B cell (primary cell): Measurements from ENCODE around the gene BRPF3. TPM values are rescaled to one million over a fixed set of nuclear protein-coding genes. Genes with fewer than 3 reads are reported as not detected.

ENCODE experiments used
- ATAC-seq: fragments of 200-7000 bp; cut with Tn5 transposase; one replicate; pipeline ENCODE4 v1.10.0; 2021; ENCODE audit warnings: low read depth, mild to moderate bottlenecking, moderate number of reproducible peaks, moderate library complexity
- CTCF ChIA-PET: fragments of 350-600 bp; sonication (Branson Sonifier 250); formaldehyde crosslinking; loops from one replicate; lab custom pipeline; 2021; ENCODE audit warnings: antibody characterized with exemption, inconsistent platforms; lab: Charles Lee
- POLR2A ChIA-PET: fragments of 350-600 bp; sonication (Branson Sonifier 250); formaldehyde crosslinking; loops from one replicate; lab custom pipeline; 2021; ENCODE audit warnings: antibody characterized with exemption; lab: Charles Lee
- DNase-seq: peaks from one replicate; pipeline ENCODE4 v3.0.0; 2013
- H2AFZ ChIP-seq: 2 replicates; pipeline ENCODE4 v1.6.1; 2012; ENCODE audit warnings: mild to moderate bottlenecking, low read depth, low read length; ENCODE audit not compliant: insufficient read depth, poor library complexity, severe bottlenecking
- H3K27ac ChIP-seq, 2 donors: 1 replicate in 1 of 2; 2 replicates in 1 of 2; pipeline ENCODE4 v1.5.1; 2012 to 2013; ENCODE audit warnings: low read length in 2 of 2, mild to moderate bottlenecking in 2 of 2, moderate library complexity in 1 of 2
- H3K27me3 ChIP-seq, 4 experiments: fragments of 200-600 bp in 1 of 4; sonication (generic) in 1 of 4; replicated peaks in 1 of 4; 1 replicate in 2 of 4; 2 replicates in 2 of 4; pipeline versions ENCODE4 v1.6.1 to v1.7.0; 2013 to 2016; ENCODE audit warnings: low read length in 3 of 4, mild to moderate bottlenecking in 2 of 4, mixed read lengths in 1 of 4, moderate library complexity in 1 of 4; ENCODE audit not compliant: insufficient read depth in 4 of 4, control insufficient read depth in 3 of 4; ENCODE audit errors: control extremely low read depth in 1 of 4
- H3K36me3 ChIP-seq, 2 experiments: replicated peaks in 1 of 2; 1 replicate in 1 of 2; 2 replicates in 1 of 2; pipeline versions ENCODE4 v1.6.1 to v1.7.1; 2013; ENCODE audit warnings: low read length in 1 of 2; ENCODE audit not compliant: insufficient read depth in 2 of 2, control insufficient read depth in 1 of 2; ENCODE audit errors: control extremely low read depth in 1 of 2, extremely low read depth in 1 of 2
- H3K4me1 ChIP-seq, 2 donors: fragments of 200-600 bp in 1 of 2; sonication (generic) in 1 of 2; 1 replicate in 1 of 2; 2 replicates in 1 of 2; pipeline versions ENCODE4 v1.5.1 to v1.6.1; 2013 to 2017; ENCODE audit warnings: low read length in 2 of 2; ENCODE audit not compliant: control insufficient read depth in 2 of 2, insufficient read depth in 2 of 2
- H3K4me2 ChIP-seq: replicated peaks from 2 replicates; pipeline ENCODE3; 2012; ENCODE audit warnings: mild to moderate bottlenecking, low read depth, low read length; ENCODE audit not compliant: poor library complexity, severe bottlenecking
- H3K4me3 ChIP-seq, 5 experiments: fragments of 200-600 bp in 1 of 5; sonication (generic) in 1 of 5; 1 replicate in 3 of 5; 2 replicates in 2 of 5; pipeline versions ENCODE4 v1.5.1 to v1.7.0; 2011 to 2016; ENCODE audit warnings: low read length in 4 of 5, mild to moderate bottlenecking in 4 of 5, low read depth in 2 of 5, control low read depth in 1 of 5, moderate library complexity in 1 of 5; ENCODE audit not compliant: insufficient read depth in 1 of 5; ENCODE audit errors: control extremely low read depth in 1 of 5, extremely low read depth in 1 of 5
- H3K79me2 ChIP-seq: fragments of 200-600 bp; sonication (generic); one replicate; pipeline ENCODE4 v1.6.0; 2016; ENCODE audit warnings: low read length; ENCODE audit not compliant: control insufficient read depth, insufficient read depth
- H3K9ac ChIP-seq: fragments of 200-600 bp; sonication (generic); 2 replicates; pipeline ENCODE4 v1.6.1; 2017; ENCODE audit warnings: mild to moderate bottlenecking, low read length, moderate library complexity
- H3K9me3 ChIP-seq, 3 donors: one replicate each; pipeline versions ENCODE4 v1.6.1 to v1.7.1; 2013; ENCODE audit warnings: low read length in 2 of 3; ENCODE audit not compliant: control insufficient read depth in 2 of 3, insufficient read depth in 1 of 3; ENCODE audit errors: control extremely low read depth in 1 of 3
- H4K20me1 ChIP-seq: 2 replicates; pipeline ENCODE4 v1.6.0; 2012; ENCODE audit warnings: mild to moderate bottlenecking, low read length; ENCODE audit not compliant: insufficient read depth, control insufficient read depth, poor library complexity, severe bottlenecking
- H3K27ac Mint-ChIP-seq: one replicate; pipeline ENCODE4 v1.8.0; 2021; ENCODE audit warnings: mixed read lengths
- H3K27me3 Mint-ChIP-seq: one replicate; pipeline ENCODE4 v1.8.0; 2021; ENCODE audit warnings: mixed read lengths
- H3K4me1 Mint-ChIP-seq: one replicate; pipeline ENCODE4 v1.8.0; 2021; ENCODE audit warnings: mixed read lengths
- H3K4me3 Mint-ChIP-seq: one replicate; pipeline ENCODE4 v1.8.0; 2021; ENCODE audit warnings: mixed read lengths
- H3K9me3 Mint-ChIP-seq: one replicate; pipeline ENCODE4 v1.8.0; 2022; ENCODE audit warnings: mixed read lengths; ENCODE audit not compliant: insufficient read depth
- CTCF ChIP-seq: fragments of 200-600 bp; IDR thresholded peaks from one replicate; pipeline ENCODE4 v1.8.0; 2022; ENCODE audit warnings: antibody characterized with exemption, mild to moderate bottlenecking
- EZH2 ChIP-seq: IDR thresholded peaks from 2 replicates; pipeline ENCODE4 v1.6.1; 2012; ENCODE audit warnings: borderline replicate concordance, low read depth, mild to moderate bottlenecking, moderate library complexity, low read length; ENCODE audit not compliant: insufficient read depth, poor library complexity, severe bottlenecking
- WGBS: methylation state at CpG from one replicate; pipeline ENCODE4 v1.1.5; 2013; ENCODE audit warnings: missing lambda C conversion rate; ENCODE audit not compliant: insufficient coverage; 5-methylcytosine and 5-hydroxymethylcytosine counted together
- intact Hi-C: fragments of 100-400 bp; cut with micrococcal nuclease; formaldehyde crosslinking; loops from one replicate; pipeline ENCODE4 v1.10.0; 2022
- polyA plus RNA-seq: library from polyadenylated mRNA; depleted of rRNA; stranded (reverse); fragments of >200 nt; gene quantifications from 2 replicates; pipeline ENCODE4 v1.2.3, GENCODE V29; 2012
- total RNA-seq, 2 donors: library from RNA; stranded (reverse); fragments of 120-200 nt in 1 of 2; gene quantifications; 1 replicate in 1 of 2; 2 replicates in 1 of 2; pipeline versions ENCODE4 v1.2.3 to v1.2.4, GENCODE V29; 2013 to 2022

Gene BRPF3
- total and polyA plus RNA-seq, 2 donors (not counting 1 experiment from before 2014, with no cell fraction given): 17.1 to 29.4 TPM

GRCh38 chr6:36265744-36266143 lies 69.2 kb downstream of the BRPF3 start:
- WGBS: no CpG with 5 or more reads among the region's 1 CpG
- Mint-ChIP-seq H3K4me3 (no peak overlapping the region), H3K27me3 (peaks cover 26% of the 10 kb centered on the region), H3K27ac (no peak overlapping the region), H3K4me1 (no peaks in the 10 kb centered on the region), H3K9me3 (no peaks in the 10 kb centered on the region)
- no peaks in the 10 kb centered on the region for H4K20me1 ChIP-seq
- CTCF ChIA-PET: no interaction called here
- intact Hi-C loops: no loop called here
- no peaks in the 10 kb centered on the region for H3K4me1 ChIP-seq
- H3K4me2 ChIP-seq: no peak overlapping the region
- POLR2A ChIA-PET: no interaction called here
- DNase-seq (no peak), ATAC-seq (no peak)
- H3K27me3 ChIP-seq: peaks cover 0 to 8% (median 2%) of the 10 kb centered on the region in 4 experiments
- no peak overlapping the region for H3K9ac ChIP-seq
- H3K27ac ChIP-seq: no peak overlapping the region
- no peaks in the 10 kb centered on the region for H3K79me2 ChIP-seq
- peaks cover 0 to 9% (median 8%) of the 10 kb centered on the region in 3 donors for H3K9me3 ChIP-seq
- no peaks in the 10 kb centered on the region for H3K36me3 ChIP-seq
- no peak overlapping the region for H2AFZ ChIP-seq
- H3K4me3 ChIP-seq: no peak overlapping the region
- no peak for TF ChIP-seq CTCF
- TF ChIP-seq EZH2: no peak

- Histone ChIP-seq H3K4me3 (no peak overlapping the region), H3K36me3 (no peaks in the 10 kb centered on the region), H3K27me3 (peaks cover 0 to 4% (median 2%) of the 10 kb centered on the region in 4 experiments), H3K27ac (no peak overlapping the region), H3K79me2 (no peaks in the 10 kb centered on the region), H3K4me2 (no peak overlapping the region), H3K9ac (no peak overlapping the region), H3K4me1 (no peaks in the 10 kb centered on the region), H4K20me1 (no peaks in the 10 kb centered on the region), H3K9me3 (peaks cover 0 to 9% (median 8%) of the 10 kb centered on the region in 3 donors), H2AFZ (no peak overlapping the region)
- ChIA-PET POLR2A (no interaction called here), CTCF (no interaction called here)
- intact Hi-C loops: no loop called here
- TF ChIP-seq CTCF (no peak), EZH2 (no peak)
- no peak for ATAC-seq
- no peak overlapping the region for H3K4me3 Mint-ChIP-seq
- H3K9me3 Mint-ChIP-seq: no peaks in the 10 kb centered on the region
- H3K27me3 Mint-ChIP-seq: peaks cover 34% of the 10 kb centered on the region
- no peaks in the 10 kb centered on the region for H3K4me1 Mint-ChIP-seq
- H3K27ac Mint-ChIP-seq: no peak overlapping the region
- no peak for DNase-seq
- WGBS: 95% methylated on average over 12 of the region's 13 CpGs
Measured at GRCh38 chr6:36266913-36267644, 70.5 kb downstream of the BRPF3 start.
